Subcutaneous adipose tissue (tissue), 4 donors: ENCODE measurements around the gene RNU5D-1. TPM values are rescaled to one million over a fixed set of nuclear protein-coding genes. Genes with fewer than 3 reads are reported as not detected.

ENCODE experiments used
- total RNA-seq, 4 donors: library from RNA; depleted of rRNA; stranded (reverse); fragments of >200 nt; gene quantifications; one replicate each; pipeline ENCODE4 v1.1.0, GENCODE V29; 2016
- TF ChIP-seq, protein P1 (sequence below): fragments of 450-650 bp; IDR thresholded peaks from one replicate; pipeline ENCODE4 v1.5.1; 2016; ENCODE audit warnings: low read depth, mild to moderate bottlenecking, control low read depth, antibody characterized with exemption, moderate library complexity

The RNU5D-1 gene
- total RNA-seq = not detected

DNA sequence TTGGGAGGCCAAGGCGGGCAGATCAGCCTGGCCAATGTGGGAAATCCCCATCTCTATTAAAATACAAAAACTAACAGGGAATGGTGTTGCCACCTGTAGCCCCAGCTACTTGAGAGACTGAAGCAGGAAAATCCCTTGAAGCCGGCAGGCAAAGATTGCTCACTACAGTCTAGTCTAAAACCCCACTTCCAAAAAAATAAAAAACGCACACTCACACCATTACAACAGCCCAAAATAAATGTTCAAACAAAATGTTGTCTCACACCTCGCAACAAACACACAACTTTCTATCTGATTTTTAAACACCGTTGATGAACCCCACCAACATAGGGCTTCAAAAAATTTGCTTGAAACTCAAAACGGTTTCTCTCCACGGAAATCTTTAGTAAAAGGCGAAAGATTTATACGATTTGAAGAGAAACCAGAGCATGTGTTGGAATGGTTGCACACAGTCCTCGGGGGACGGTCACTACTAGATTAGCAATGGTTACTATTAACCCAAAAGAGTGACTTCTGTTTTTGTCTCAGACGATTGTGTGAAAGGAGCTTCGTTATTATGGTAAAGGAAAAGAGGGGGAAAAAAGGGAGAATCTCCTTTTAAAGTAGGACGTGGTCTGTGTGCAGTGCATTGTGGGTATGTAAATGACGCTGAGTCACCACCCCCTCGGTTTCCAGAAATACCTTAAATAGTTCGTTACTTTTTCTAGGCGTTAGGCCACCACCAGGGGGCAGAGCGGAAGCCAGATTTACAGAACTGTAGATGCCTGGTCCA, at the start of gene RNU5D-1:
RNU5D-1 (minus strand) TSS at position 430 of the 772 bp plus-strand sequence.
- TF ChIP-seq, protein P1, sequence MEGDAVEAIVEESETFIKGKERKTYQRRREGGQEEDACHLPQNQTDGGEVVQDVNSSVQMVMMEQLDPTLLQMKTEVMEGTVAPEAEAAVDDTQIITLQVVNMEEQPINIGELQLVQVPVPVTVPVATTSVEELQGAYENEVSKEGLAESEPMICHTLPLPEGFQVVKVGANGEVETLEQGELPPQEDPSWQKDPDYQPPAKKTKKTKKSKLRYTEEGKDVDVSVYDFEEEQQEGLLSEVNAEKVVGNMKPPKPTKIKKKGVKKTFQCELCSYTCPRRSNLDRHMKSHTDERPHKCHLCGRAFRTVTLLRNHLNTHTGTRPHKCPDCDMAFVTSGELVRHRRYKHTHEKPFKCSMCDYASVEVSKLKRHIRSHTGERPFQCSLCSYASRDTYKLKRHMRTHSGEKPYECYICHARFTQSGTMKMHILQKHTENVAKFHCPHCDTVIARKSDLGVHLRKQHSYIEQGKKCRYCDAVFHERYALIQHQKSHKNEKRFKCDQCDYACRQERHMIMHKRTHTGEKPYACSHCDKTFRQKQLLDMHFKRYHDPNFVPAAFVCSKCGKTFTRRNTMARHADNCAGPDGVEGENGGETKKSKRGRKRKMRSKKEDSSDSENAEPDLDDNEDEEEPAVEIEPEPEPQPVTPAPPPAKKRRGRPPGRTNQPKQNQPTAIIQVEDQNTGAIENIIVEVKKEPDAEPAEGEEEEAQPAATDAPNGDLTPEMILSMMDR = no peak

DNA sequence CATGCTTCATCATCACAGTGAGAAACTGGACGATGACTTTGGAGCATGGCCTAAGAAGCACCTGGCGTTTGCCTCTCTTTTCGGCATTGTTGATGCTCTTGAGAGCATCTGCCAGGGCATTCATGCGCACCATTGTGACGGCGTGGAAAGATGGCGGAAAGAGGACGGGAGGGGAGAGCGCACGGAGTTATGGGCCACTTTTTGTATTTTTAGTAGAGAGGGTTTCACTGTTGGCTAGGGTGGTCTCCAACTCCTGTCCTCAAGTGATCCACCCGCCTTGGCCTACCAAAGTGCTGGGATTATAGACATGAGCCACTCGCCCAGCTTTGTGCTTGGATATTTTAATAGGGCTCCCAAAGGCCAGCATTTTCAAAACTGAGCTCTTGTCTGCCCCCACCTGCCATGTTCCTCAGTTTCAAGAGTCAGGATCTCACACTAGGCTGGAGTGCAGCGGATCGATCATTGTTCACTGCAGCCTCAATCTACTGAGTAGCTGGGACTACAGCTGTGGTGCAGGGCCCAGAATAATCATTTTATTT, 49.7 kb upstream of the RNU5D-1 start:
- TF ChIP-seq, protein P1 = no peak

DNA sequence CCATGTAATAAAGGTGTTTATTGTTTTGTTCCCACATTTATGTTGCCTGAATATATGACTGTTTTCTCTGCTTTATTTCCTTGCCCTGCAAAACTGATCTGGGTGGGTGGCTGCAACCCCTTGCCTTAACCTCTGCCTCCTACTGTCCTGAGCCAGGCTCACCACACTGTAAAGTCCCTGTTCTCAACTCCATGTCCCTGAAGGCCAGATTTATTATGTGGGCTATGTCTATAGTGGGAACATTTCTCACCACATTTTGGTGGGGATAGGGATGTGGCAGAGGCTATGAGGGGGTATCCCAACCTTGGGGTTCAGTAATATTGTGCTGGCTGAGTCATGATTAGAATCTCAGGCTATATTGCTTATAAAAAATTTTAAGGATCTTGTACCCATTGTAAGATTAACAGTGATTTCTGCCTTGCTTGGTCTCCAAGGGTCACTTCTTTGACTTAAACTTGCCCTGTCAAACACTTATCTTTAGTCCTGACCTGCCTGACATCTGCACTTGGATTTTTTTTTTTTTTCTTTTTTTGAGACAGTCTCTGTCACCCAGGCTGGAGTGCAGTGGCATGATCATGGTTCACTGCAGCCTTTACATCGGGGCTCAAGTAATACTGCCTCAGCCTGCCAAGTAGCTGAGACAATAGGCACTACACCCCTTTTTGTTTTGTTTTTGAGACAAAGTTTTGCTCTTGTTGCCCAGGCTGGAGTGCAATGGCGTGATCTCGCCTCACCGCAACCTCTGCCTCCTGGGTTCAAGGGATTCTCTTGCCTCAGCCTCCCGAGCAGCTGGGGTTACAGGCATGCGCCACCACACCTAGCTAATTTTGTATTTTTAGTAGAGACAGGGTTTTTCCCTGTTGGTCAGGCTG, 48.0 kb upstream of the RNU5D-1 start:
- TF ChIP-seq, protein P1 = no peak

DNA sequence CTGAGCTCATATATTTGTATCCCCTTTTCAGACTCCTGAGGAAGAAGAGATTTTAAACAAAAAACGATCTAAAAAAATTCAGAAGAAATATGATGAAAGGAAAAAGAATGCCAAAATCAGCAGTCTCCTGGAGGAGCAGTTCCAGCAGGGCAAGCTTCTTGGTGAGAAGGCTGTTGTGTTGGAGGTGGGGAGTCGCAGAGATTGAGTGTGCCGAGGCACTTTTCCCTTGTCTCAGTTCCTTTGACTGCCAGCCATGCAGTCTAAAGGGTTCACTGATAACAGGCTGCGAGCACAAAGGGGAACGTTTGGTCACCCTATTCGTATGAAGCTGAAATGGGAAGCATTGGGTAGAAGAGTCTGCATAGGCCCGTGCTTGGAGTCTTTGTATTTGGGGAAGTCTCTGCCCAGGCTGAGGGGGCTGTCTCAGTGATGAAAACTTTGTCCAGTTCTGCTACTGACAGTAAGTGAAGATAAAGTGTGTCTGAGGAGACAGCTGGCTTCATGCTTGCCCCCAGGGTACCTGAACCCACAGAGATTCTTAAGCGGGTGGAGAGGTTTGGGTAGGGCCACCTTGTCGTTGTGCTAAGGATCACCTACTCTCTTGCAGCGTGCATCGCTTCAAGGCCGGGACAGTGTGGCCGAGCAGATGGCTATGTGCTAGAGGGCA, 47.1 kb upstream of the RNU5D-1 start:
- TF ChIP-seq, protein P1 = no peak

DNA sequence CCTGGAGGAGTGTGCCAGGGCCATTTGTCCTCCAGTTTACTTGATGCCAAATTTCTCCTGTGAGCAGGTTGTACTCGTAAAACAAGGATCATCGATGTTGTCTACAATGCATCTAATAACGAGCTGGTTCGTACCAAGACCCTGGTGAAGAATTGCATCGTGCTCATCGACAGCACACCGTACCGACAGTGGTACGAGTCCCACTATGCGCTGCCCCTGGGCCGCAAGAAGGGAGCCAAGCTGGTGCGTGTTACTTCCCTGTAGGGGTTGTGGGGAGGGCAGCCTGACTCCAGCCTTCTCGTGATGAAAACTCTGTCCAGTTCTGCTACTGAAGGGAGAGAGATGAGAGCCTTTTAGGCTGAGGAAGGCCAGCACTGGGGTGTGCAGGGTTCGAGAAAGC, 46.6 kb upstream of the RNU5D-1 start:
- TF ChIP-seq, protein P1 = no peak

DNA sequence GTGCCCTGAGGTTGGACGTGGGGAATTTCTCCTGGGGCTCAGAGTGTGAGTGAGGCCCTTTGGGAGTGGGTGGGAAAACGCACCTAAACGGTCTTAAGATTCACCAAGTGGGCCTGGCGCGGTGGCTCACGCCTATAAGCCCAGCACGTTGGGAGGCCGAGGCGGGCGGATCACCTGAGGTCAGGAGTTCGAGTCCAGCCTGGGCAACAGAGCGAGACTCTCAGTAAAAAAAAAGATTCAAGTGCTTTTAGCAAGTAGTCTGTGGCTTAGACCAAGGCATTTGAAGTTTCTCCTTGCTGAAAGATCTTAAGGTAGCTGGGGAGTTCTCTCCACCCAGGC, 45.7 kb upstream of the RNU5D-1 start:
- TF ChIP-seq, protein P1 = no peak
